HG03060 (cell line): ENCODE results near the gene IZUMO4.

Experiments used
- ATAC-seq: cut with Tn5 transposase; IDR thresholded peaks from one replicate; pipeline ENCODE4 v1.9.1; 2021; ENCODE audit warnings: low read depth, moderate number of reproducible peaks; ENCODE audit not compliant: unreplicated experiment

Gene IZUMO4

GRCh38 chr19:2103045-2103707 lies 6.5 kb downstream of the IZUMO4 start:
- no peak for ATAC-seq

GRCh38 chr19:2108251-2109016 lies 11.7 kb downstream of the IZUMO4 start:
- ATAC-seq: no peak

- no peak for ATAC-seq
These were observed 12.5 kb downstream of the IZUMO4 start for GRCh38 chr19:2109046-2109864.

GRCh38 chr19:2110822-2111221 lies 14.1 kb downstream of the IZUMO4 start:
- ATAC-seq: no peak

- no peak for ATAC-seq
These were observed 14.7 kb downstream of the IZUMO4 start for GRCh38 chr19:2111425-2111824.

- ATAC-seq: no peak
These were observed 15.2 kb downstream of the IZUMO4 start for GRCh38 chr19:2111886-2112285.

GRCh38 chr19:2112516-2113320 lies 16.0 kb downstream of the IZUMO4 start:
- no peak for ATAC-seq

- no peak for ATAC-seq
These were observed 16.9 kb downstream of the IZUMO4 start for GRCh38 chr19:2113439-2114211.

GRCh38 chr19:2114218-2114617 lies 17.5 kb downstream of the IZUMO4 start:
- no peak for ATAC-seq

- no peak for ATAC-seq
These were observed 18.1 kb downstream of the IZUMO4 start for GRCh38 chr19:2114821-2115220.

GRCh38 chr19:2115324-2115723 lies 18.6 kb downstream of the IZUMO4 start:
- ATAC-seq: no peak

- no peak for ATAC-seq
These were observed 19.3 kb downstream of the IZUMO4 start for GRCh38 chr19:2115911-2116426.

- ATAC-seq: no peak
These were observed 19.8 kb downstream of the IZUMO4 start for GRCh38 chr19:2116507-2116906.

- no peak for ATAC-seq
These were observed 20.7 kb downstream of the IZUMO4 start for GRCh38 chr19:2117215-2117960.

- ATAC-seq: no peak
These were observed 21.7 kb downstream of the IZUMO4 start for GRCh38 chr19:2118438-2118837.

- no peak for ATAC-seq
These were observed 23.4 kb downstream of the IZUMO4 start for GRCh38 chr19:2119921-2120785.

- ATAC-seq: no peak
These were observed 24.1 kb downstream of the IZUMO4 start for GRCh38 chr19:2120821-2121220.
